OCI-LY7 (cell line): Measurements from ENCODE around the gene OPHN1. TPM values are rescaled to one million over a fixed set of nuclear protein-coding genes. Genes with fewer than 3 reads are reported as not detected.
"Not testable (repeated sequence)": the region's sequence is repeated elsewhere in the genome, so short reads cannot be mapped to it uniquely, and the experiment has no call there.

Experiments used
- BruUV-seq: library from RNA; stranded (reverse); fragments of 400-500 nt; replicated peaks from 2 replicates; lab custom pipeline; 2021; lab: Mats Ljungman, UMichigan
- CTCF ChIA-PET: fragments of 300-600 bp; sonication (Branson Sonifier 250); formaldehyde crosslinking; loops from one replicate; lab custom pipeline; 2022; ENCODE audit warnings: antibody characterized with exemption; ENCODE audit not compliant: unreplicated experiment; lab: Charles Lee
- POLR2A ChIA-PET: fragments of 300-600 bp; sonication (Branson Sonifier 250); formaldehyde crosslinking; loops from one replicate; lab custom pipeline; 2022; ENCODE audit warnings: antibody characterized with exemption; lab: Charles Lee
- DNase-seq: peaks from one replicate; pipeline ENCODE4 v3.0.0-alpha.2; 2015; ENCODE audit warnings: low spot score
- H2AFZ ChIP-seq: fragments of 200-600 bp; sonication (generic), shearing (Covaris generic); 2 replicates; pipeline ENCODE4 v1.6.1; 2014; ENCODE audit warnings: mild to moderate bottlenecking, antibody characterized with exemption, low read length, moderate library complexity
- H3K27ac ChIP-seq: fragments of 200-600 bp; sonication (generic); 2 replicates; pipeline ENCODE4 v1.5.1; 2014; ENCODE audit warnings: mixed run types, low read depth, mild to moderate bottlenecking, moderate library complexity, low read length, inconsistent platforms; ENCODE audit not compliant: poor library complexity, severe bottlenecking
- H3K36me3 ChIP-seq: fragments of 200-600 bp; sonication (generic); 2 replicates; pipeline ENCODE4 v1.6.1; 2014; ENCODE audit warnings: mild to moderate bottlenecking, antibody characterized with exemption, low read length, moderate library complexity, mixed read lengths; ENCODE audit not compliant: insufficient read depth
- H3K4me1 ChIP-seq: fragments of 200-600 bp; sonication (generic); 2 replicates; pipeline ENCODE4 v1.5.1; 2014; ENCODE audit warnings: mild to moderate bottlenecking, low read length; ENCODE audit not compliant: insufficient read depth, poor library complexity, severe bottlenecking
- H3K4me2 ChIP-seq: fragments of 200-600 bp; sonication (generic); 2 replicates; pipeline ENCODE4 v1.6.1; 2014; ENCODE audit warnings: mild to moderate bottlenecking, low read length
- H3K4me3 ChIP-seq: fragments of 200-600 bp; sonication (generic); 2 replicates; pipeline ENCODE4 v1.5.1; 2014; ENCODE audit warnings: mild to moderate bottlenecking, low read depth, low read length; ENCODE audit not compliant: poor library complexity, severe bottlenecking
- H3K79me2 ChIP-seq: fragments of 200-600 bp; sonication (generic); 2 replicates; pipeline ENCODE4 v1.6.1; 2016; ENCODE audit warnings: low read depth, mild to moderate bottlenecking, low read length, moderate library complexity, mixed read lengths; ENCODE audit not compliant: insufficient read depth
- H3K9me2 ChIP-seq: fragments of 200-600 bp; sonication (generic); 2 replicates; pipeline ENCODE4 v1.6.1; 2016; ENCODE audit warnings: mild to moderate bottlenecking, low read length, mixed read lengths; ENCODE audit not compliant: insufficient read depth
- H3K9me3 ChIP-seq: fragments of 200-600 bp; sonication (generic); 2 replicates; pipeline ENCODE4 v1.6.1; 2014; ENCODE audit warnings: mild to moderate bottlenecking, mixed run types, low read length, mixed read lengths
- H4K20me1 ChIP-seq: fragments of 200-600 bp; sonication (generic); 2 replicates; pipeline ENCODE4 v1.6.1; 2014; ENCODE audit warnings: mild to moderate bottlenecking, antibody characterized with exemption, low read length, moderate library complexity, mixed read lengths; ENCODE audit not compliant: insufficient read depth
- CTCF ChIP-seq: fragments of 200-600 bp; sonication (generic); conservative IDR thresholded peaks from 2 replicates; pipeline ENCODE4 v1.5.1; 2014; ENCODE audit warnings: mild to moderate bottlenecking, antibody characterized with exemption, low read length, moderate library complexity, mixed read lengths
- EZH2phosphoT487 ChIP-seq: fragments of 200-600 bp; sonication (generic); IDR thresholded peaks from 2 replicates; pipeline ENCODE4 v1.6.1; 2018; ENCODE audit warnings: low read depth, borderline replicate concordance, mild to moderate bottlenecking, mixed run types, antibody characterized with exemption, low read length, moderate library complexity, mixed read lengths
- intact Hi-C: fragments of 100-400 bp; cut with micrococcal nuclease; formaldehyde crosslinking; loops from one replicate; pipeline ENCODE4 v1.10.0; 2022; ENCODE audit not compliant: unreplicated experiment
- total RNA-seq, 2 experiments: library from RNA; depleted of rRNA in 1 of 2; stranded (reverse); fragments of >200 nt in 1 of 2; shearing (Covaris generic) in 1 of 2; gene quantifications; 2 replicates each; pipeline ENCODE4 v1.2.3, GENCODE V29; 2014 to 2022

The OPHN1 gene
- total RNA-seq, 2 experiments from 2014 or later, result not detected

- no peak overlapping the region for H2AFZ ChIP-seq
- H3K4me2 ChIP-seq, result no peak overlapping the region
- TF ChIP-seq CTCF, result no peak
- no peak for TF ChIP-seq EZH2phosphoT487
- no peak for DNase-seq
- no peaks in the 10 kb centered on the region for H3K4me1 ChIP-seq
- H3K9me3 ChIP-seq, result no peaks in the 10 kb centered on the region
- H3K36me3 ChIP-seq, result no peaks in the 10 kb centered on the region
- H3K79me2 ChIP-seq, result no peaks in the 10 kb centered on the region
- intact Hi-C loops, result no loop called here
- H4K20me1 ChIP-seq, result no peaks in the 10 kb centered on the region
- H3K27ac ChIP-seq, result no peak overlapping the region
- BruUV-seq, result no TSS peak
- no peaks in the 10 kb centered on the region for H3K9me2 ChIP-seq
- CTCF ChIA-PET, result no interaction called here
- no peak overlapping the region for H3K4me3 ChIP-seq
- POLR2A ChIA-PET, result no interaction called here
Measured at GRCh38 chrX:68398291-68398690, 35.0 kb downstream of the OPHN1 start.

- no peak for DNase-seq
- Histone ChIP-seq H3K9me2 (no peaks in the 10 kb centered on the region), H3K27ac (no peak overlapping the region), H3K4me1 (no peaks in the 10 kb centered on the region), H3K36me3 (no peaks in the 10 kb centered on the region), H3K4me3 (no peak overlapping the region), H3K4me2 (no peak overlapping the region), H3K79me2 (no peaks in the 10 kb centered on the region), H2AFZ (no peak overlapping the region), H3K9me3 (no peaks in the 10 kb centered on the region), H4K20me1 (no peaks in the 10 kb centered on the region)
- no TSS peak for BruUV-seq
- ChIA-PET CTCF (no interaction called here), POLR2A (no interaction called here)
- TF ChIP-seq EZH2phosphoT487 (no peak), CTCF (no peak)
- intact Hi-C loops, result no loop called here
Measured at GRCh38 chrX:68396953-68397352, 36.3 kb downstream of the OPHN1 start.

- H3K9me2 ChIP-seq, DNase-seq, H3K9me3 ChIP-seq, POLR2A ChIA-PET, H3K4me2 ChIP-seq, H2AFZ ChIP-seq, CTCF ChIA-PET, H4K20me1 ChIP-seq, H3K36me3 ChIP-seq, H3K27ac ChIP-seq, H3K79me2 ChIP-seq, intact Hi-C loops, BruUV-seq, H3K4me1 ChIP-seq, H3K4me3 ChIP-seq: not testable (repeated sequence)
Measured at GRCh38 chrX:68389419-68389960, 43.8 kb downstream of the OPHN1 start.
